HFF-Myc (cell line): ENCODE measurements around the gene TMEM86B.

Experiments used
- DNase-seq: peaks from one replicate; pipeline ENCODE4 v3.0.0-alpha.2; 2011; ENCODE audit warnings: low read depth; ENCODE audit errors: extremely low read depth
- H3K4me3 ChIP-seq: replicated peaks from 2 replicates; pipeline ENCODE4 v1.5.1; 2011; ENCODE audit warnings: low read depth, mild to moderate bottlenecking, control low read depth, low read length
- TF ChIP-seq, protein P1 (sequence below): IDR thresholded peaks from 2 replicates; pipeline ENCODE4 v1.5.1; 2012; ENCODE audit warnings: mild to moderate bottlenecking, low read depth, low read length, control low read depth; ENCODE audit errors: missing control alignments

Gene TMEM86B

DNA sequence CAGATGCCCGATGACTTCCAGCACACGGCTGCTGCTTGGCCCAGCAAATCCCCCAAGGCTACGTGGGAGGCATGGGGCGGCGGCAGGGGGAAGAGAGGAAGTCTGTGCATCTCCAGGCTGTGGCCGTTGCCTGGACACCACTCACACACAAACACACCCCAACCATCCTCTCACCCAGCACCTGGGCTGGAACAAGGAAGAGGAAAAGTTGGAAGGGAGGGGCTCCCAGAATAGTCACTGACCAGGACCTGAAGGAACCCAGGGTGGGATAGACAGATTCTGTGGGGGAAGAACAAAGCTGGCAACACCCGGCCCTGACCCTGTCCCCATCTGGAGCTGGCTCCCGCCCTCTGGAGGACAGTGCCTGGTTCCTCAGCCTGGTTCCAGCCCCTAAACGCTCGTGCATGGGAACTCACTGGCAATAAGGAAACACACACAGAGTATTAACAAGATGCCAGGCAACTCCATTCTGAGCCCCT lies 19.1 kb upstream of the TMEM86B start:
- DNase-seq = peak; percentile 27
- TF ChIP-seq, protein P1, sequence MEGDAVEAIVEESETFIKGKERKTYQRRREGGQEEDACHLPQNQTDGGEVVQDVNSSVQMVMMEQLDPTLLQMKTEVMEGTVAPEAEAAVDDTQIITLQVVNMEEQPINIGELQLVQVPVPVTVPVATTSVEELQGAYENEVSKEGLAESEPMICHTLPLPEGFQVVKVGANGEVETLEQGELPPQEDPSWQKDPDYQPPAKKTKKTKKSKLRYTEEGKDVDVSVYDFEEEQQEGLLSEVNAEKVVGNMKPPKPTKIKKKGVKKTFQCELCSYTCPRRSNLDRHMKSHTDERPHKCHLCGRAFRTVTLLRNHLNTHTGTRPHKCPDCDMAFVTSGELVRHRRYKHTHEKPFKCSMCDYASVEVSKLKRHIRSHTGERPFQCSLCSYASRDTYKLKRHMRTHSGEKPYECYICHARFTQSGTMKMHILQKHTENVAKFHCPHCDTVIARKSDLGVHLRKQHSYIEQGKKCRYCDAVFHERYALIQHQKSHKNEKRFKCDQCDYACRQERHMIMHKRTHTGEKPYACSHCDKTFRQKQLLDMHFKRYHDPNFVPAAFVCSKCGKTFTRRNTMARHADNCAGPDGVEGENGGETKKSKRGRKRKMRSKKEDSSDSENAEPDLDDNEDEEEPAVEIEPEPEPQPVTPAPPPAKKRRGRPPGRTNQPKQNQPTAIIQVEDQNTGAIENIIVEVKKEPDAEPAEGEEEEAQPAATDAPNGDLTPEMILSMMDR = no peak
- H3K4me3 ChIP-seq = no peak overlapping the region

DNA sequence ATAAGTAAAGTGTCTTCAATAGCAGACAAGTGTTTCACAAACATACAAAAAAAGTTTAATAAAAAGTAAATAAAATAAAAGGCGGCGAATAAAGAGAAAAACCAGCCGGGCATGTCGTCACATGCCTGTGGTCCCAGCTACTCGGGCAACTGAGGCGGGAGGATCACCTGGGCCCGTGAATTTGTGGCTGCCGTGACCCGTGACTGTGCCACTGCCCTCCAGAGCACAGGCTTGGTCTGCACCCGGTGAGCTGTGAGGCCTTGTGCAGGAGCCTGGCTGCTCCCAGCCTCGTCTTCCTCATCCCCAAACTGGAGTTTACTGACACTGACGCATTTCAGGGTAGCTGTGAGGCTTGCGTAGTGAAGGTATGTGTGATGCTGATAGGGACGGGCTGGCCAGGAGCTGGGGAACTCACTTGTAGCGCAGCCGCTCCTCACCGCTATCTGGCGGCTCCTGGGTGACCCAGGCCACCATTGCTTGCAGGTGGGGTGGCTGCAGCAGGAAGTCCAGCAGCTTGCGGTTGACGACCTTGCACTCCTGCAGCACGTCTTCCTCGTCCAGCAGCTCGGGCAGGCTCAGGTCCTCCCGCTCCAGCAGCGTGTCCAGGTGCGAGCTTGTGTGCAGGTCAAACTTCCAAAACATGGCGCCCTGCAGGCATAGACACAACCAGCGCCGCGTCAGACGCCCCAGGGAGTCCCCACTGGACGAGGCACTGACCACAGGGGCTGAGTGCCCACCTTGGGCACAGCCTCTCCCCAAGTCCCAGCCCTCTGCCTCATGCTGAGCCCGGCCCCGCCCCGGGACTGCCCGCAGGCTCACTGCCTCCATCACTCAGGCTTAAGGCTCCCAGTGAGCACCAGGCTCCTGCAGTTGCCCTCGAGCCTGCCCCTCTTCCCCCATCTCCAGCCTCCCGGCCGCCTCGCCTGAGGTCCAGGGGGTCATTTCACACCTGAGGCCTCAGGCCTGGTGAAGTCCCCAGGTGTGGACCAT lies 18.2 kb upstream of the TMEM86B start:
- no peak overlapping the region for H3K4me3 ChIP-seq
- TF ChIP-seq, protein P1 = no peak
- no peak for DNase-seq

DNA sequence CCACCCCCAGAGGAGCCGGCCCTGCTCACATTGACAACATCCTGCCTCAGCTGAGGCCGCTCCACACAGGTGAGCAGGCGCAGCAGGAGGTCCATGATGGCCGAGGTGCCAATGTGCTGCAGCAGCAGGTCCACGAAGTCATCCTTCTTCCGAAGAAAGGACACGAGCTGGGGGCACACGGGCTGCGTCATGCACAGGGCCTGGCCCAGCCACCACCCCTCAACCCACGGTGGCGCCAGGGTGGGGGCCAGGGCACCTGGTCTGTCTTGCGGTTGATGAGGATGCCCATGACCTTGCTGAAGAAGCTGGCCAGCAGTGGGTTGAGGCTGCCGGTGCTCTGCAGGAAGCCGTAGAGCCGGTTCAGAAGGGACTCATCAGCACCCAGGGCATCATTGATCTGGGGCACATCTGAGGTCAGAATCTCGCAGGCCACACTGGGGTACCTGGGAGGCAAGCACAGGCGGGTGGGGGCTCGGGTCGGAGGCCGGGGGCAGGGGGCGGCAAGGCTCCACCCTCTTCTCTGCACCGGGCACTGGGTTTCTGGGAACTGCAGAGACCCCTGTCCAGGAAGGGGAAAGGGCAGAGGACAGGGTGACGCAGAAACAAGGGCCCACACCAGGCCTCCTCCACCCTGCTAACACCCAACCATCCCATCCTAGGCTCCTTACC lies 16.8 kb upstream of the TMEM86B start:
- H3K4me3 ChIP-seq = no peak overlapping the region
- no peak for DNase-seq
- TF ChIP-seq, protein P1 = no peak

DNA sequence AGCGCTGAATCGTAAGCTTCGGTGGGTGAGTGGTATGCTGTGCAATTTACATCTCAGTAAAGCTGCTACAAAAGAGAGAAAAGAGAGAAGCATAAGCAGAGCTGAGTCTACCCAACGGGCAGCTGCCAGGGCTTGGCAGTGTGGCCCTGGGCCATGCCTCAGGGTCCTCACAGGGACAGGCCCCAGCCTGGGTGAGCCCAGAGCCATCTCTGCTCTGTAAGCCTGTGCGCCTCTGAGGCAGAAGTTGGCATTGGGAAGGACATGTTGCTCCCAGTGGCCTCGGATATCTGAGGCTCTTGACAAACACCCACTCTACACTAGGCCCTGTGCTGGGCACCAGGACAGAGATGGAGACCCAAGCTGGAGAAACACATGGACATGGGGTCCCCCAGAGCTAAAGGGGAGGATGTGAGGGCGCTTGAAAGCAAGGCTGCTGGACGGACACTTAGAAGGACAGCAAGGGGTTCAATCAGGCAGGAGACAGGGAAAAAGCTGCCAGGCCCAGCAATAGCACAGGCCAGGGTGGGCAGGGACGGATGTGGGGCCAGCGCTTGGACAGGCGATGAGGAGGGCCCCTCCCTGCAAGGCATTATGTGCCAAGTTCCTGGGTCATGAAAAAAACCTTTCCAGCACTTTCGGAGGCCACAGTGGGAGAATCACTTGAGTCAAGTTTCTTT lies 15.6 kb upstream of the TMEM86B start:
- no peak for DNase-seq
- no peak overlapping the region for H3K4me3 ChIP-seq
- TF ChIP-seq, protein P1 = no peak

DNA sequence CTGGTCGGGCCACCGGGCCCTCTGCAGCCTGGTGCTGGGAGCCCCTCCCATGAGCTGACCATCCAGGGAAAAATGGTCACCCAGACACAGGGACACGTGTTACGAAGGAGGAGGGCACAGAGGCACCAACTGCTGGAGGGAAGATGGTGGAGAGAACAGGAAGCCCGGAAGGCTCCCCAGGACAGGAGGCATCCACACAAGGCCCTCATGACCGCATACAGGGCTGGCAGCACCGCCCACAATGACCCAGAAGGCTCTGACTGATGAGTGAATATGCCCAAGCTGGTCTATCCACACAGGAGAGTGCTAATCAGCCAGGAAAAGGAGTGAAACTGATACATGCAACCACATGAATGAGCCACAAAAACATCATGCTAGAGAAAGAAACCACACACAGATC lies 14.0 kb upstream of the TMEM86B start:
- TF ChIP-seq, protein P1 = no peak
- no peak overlapping the region for H3K4me3 ChIP-seq
- DNase-seq = no peak

DNA sequence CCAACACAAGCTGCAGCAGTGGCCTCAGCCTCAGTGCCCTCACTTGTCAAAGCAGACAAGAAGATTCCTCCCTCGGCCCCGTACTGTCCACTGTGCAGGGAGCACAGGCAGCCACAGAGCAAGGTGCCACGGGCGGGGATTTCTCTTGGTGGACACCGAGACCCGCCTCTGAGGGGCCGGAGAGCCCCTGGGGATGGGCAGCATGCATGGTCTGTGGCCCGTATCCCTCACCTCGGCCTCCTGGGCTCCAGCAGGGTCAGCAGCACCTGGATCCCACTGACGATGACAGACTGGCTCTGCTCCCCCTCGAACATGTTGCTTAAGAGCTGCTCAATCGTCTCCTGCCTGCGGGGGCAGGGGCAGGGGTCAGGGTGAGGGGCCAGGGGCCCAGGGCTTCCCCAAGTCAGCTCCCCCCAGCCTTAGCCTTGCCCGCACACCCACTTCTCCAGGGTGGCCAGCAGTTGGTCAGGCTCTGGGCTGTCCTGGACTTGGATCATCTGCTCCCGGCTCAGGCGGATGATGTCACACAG lies 13.4 kb upstream of the TMEM86B start:
- TF ChIP-seq, protein P1 = no peak
- no peak overlapping the region for H3K4me3 ChIP-seq
- DNase-seq = no peak
